HS-5 (cell line): ENCODE data around the gene RNF41.

ENCODE experiments used
- DNase-seq: peaks from one replicate; pipeline ENCODE4 v3.0.0-alpha.2; 2012; ENCODE audit warnings: low read depth

The RNF41 gene

GRCh38 chr12:56208006-56208405, 13.7 kb downstream of the RNF41 start:
- DNase-seq = no peak

- DNase-seq = no peak
Observed at GRCh38 chr12:56206452-56207166, 15.1 kb downstream of the RNF41 start.

GRCh38 chr12:56205445-56205844, 16.3 kb downstream of the RNF41 start:
- DNase-seq = no peak

GRCh38 chr12:56204275-56204674, 17.4 kb downstream of the RNF41 start:
- no peak for DNase-seq

- DNase-seq = no peak
Observed at GRCh38 chr12:56202838-56203237, 18.9 kb downstream of the RNF41 start.

- DNase-seq = no peak
Observed at GRCh38 chr12:56202366-56202765, 19.4 kb downstream of the RNF41 start.

GRCh38 chr12:56198836-56199235, 22.9 kb downstream of the RNF41 start:
- no peak for DNase-seq

GRCh38 chr12:56197921-56198635, 23.6 kb downstream of the RNF41 start:
- DNase-seq = no peak

GRCh38 chr12:56196818-56197550, 24.7 kb downstream of the RNF41 start:
- DNase-seq = peak; percentile 98

GRCh38 chr12:56193025-56193578, 28.6 kb downstream of the RNF41 start:
- peak; percentile 71 for DNase-seq

- DNase-seq = no peak
Observed at GRCh38 chr12:56192582-56192981, 29.1 kb downstream of the RNF41 start.

GRCh38 chr12:56190695-56191155, 31.0 kb downstream of the RNF41 start:
- no peak for DNase-seq

GRCh38 chr12:56189918-56190694, 31.6 kb downstream of the RNF41 start:
- peak; percentile 85 for DNase-seq

- peak; percentile 51 for DNase-seq
Observed at GRCh38 chr12:56189099-56189917, 32.4 kb downstream of the RNF41 start, which contains the start of gene SMARCC2. Gene SMARCC2, minus strand, starts transcription at chr12:56189483. Its CDS starts 22 bp downstream, at chr12:56189461.

- DNase-seq = no peak
Observed at GRCh38 chr12:56188778-56189098, 33.0 kb downstream of the RNF41 start.

- DNase-seq = no peak
Observed at GRCh38 chr12:56188131-56188777, 33.5 kb downstream of the RNF41 start.

GRCh38 chr12:56186957-56187356, 34.8 kb downstream of the RNF41 start:
- no peak for DNase-seq

- DNase-seq = no peak
Observed at GRCh38 chr12:56178347-56178746, 43.4 kb downstream of the RNF41 start.

- DNase-seq = no peak
Observed at GRCh38 chr12:56172839-56173238, 48.9 kb downstream of the RNF41 start.

GRCh38 chr12:56169229-56169759, 52.4 kb downstream of the RNF41 start:
- DNase-seq = no peak
